Stimulated activated CD4-positive, alpha-beta T cell treated with anti-CD3 and anti-CD28 coated beads, Interleukin-2, amount 100 ng/mL, for 24 hours (primary cell): Measurements from ENCODE around the gene KLK14.

ENCODE experiments used
- DNase-seq, 2 donors: peaks; one replicate each; pipeline ENCODE4 v3.0.0-alpha.2; 2020

Gene KLK14

GRCh38 chr19:51084505-51084904 lies 1.8 kb upstream of the KLK14 start:
- no peak for DNase-seq

DNA sequence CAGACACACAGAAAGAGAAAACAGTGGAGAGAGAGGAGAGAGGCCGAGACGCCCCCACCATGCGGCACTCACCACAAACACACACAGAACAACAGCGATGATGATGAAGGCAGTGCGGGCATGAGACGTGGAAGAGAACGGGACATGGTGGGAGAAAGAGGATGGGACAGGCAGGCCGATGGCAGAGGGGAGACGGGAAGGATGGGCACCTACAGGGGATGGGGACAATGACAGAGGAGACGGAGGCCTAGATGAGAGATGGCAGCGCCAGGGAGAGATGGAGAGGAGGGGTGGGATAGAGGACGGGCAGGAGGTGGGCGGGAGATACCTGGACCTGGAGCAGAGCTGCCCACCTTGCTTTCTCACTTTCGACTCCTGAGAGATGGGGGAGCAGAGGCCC lies 1.1 kb upstream of the KLK14 start:
- no peak for DNase-seq

GRCh38 chr19:51083181-51083580 lies 494 bp upstream of the KLK14 start:
- DNase-seq = no peak

GRCh38 chr19:51081476-51081875 lies 1.2 kb downstream of the KLK14 start:
- no peak for DNase-seq

DNA sequence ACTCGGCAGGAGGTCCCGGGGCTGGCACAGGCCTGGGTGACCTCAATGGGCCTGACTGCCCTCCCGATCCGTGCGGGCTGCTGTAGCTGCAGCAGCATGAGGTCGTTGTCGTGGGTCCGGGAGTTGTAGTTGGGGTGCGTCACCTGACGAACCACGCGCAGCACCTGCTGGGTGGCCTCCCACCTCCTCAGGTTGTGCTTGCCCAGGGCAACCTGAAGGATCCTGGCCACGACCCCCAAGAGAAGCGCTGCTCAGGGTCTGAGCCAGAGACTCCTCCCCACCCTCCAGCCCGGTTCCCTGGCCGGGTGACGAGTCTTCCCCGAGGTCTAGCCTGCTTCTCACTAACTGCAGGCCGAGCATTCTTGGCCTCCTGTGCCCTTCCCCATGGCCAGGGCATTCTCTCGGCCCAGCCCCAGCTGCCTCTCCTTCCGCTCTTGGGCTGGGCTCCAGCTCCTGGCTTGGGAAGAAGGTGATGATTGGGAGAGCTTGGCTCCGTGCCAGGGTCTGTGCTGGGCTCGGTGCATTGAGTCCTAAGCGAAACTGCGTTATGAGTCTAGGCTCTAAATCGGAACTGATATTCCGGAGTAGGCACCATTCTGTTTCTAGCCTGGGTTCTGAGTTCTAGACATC lies 3.1 kb downstream of the KLK14 start:
- no peak for DNase-seq

DNA sequence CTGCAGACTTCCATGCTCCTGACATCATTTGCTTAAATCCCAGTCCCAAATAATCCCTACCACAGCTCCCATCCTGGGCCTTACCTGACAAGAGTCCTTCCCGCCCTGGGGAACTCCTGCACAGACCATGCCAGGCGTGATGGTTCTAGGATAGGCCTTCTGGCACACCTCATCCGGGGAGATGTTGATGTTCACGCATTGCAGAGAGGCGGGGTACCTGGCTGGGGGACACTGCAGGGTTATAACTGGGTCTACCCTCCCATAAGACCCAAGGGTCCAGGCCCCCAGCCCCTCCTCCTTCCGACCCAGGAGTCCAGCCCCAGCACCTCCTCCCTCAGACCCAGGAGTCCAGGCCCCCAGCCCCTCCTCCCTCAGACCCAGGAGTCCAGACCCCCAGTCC lies 4.0 kb downstream of the KLK14 start:
- DNase-seq = no peak

- no peak for DNase-seq
Observed at GRCh38 chr19:51078104-51078503, 4.6 kb downstream of the KLK14 start.

DNA sequence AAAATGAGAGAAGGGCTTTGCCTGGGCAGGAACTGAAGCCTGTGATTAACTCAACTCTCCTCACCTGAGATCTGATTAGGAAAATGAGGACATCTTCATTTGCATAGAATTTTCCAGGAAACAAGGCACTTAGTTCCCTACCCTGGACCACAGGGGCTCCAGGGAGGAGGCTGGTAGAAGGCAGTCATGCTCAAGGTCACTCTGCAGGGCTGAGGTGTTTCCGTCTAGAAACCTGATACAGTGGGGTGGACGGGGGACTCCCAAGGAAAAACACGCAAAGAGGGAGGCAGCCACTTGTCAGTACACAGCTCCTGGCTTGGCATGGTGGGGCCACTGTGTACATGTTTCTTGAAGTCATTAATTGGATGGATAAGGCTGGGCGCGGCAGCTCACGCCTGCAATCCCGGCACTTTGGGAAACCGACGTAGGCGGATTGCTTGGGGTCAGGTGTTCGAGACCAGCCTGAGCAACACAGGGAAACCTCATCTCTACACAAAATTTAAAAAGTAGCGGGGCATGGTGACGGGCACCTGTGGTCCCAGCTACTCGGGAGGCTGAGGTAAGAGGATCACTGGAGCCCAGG lies 6.0 kb downstream of the KLK14 start:
- DNase-seq = no peak

- no peak for DNase-seq
Observed at GRCh38 chr19:51075998-51076397, 6.7 kb downstream of the KLK14 start.

GRCh38 chr19:51071095-51071405 lies 11.6 kb downstream of the KLK14 start:
- no peak for DNase-seq

GRCh38 chr19:51070334-51071094 lies 12.2 kb downstream of the KLK14 start:
- DNase-seq = no peak

GRCh38 chr19:51066393-51067186 lies 16.1 kb downstream of the KLK14 start:
- DNase-seq = no peak

GRCh38 chr19:51065221-51065960 lies 17.3 kb downstream of the KLK14 start:
- DNase-seq = no peak

- DNase-seq = peak in 1 of 2 donors; percentile 4
Observed at GRCh38 chr19:51064534-51065220, 18.0 kb downstream of the KLK14 start, which contains the start of gene KLK13. Gene KLK13, minus strand, starts transcription at chr19:51065092. Its CDS starts 25 bp downstream, at chr19:51065067.

DNA sequence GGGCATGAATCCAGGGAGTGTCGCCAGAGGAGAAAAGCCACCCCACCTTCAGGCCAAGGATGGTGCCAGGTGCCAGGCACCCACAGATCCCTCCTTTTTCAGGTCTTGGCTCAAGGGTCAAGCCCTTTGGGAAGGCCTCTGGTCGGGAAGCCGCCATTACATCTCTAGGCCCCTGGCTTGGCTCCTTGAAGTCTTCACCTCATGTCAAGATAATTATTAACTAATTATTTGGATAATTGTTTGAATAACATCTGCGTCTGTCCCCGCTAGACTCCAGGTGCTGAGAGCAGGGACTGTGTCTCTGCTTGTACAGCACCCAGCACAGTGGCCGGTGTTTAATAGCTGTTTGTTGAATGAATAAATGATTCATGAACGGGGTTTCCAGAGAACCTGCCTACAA lies 19.0 kb downstream of the KLK14 start:
- no peak for DNase-seq

- no peak for DNase-seq
Observed at GRCh38 chr19:51060973-51061372, 21.7 kb downstream of the KLK14 start.

- no peak for DNase-seq
Observed at GRCh38 chr19:51060336-51060735, 22.4 kb downstream of the KLK14 start.

GRCh38 chr19:51059715-51060114 lies 23.0 kb downstream of the KLK14 start:
- DNase-seq = no peak

- DNase-seq = no peak
Observed at GRCh38 chr19:51055866-51056265, 26.8 kb downstream of the KLK14 start.

DNA sequence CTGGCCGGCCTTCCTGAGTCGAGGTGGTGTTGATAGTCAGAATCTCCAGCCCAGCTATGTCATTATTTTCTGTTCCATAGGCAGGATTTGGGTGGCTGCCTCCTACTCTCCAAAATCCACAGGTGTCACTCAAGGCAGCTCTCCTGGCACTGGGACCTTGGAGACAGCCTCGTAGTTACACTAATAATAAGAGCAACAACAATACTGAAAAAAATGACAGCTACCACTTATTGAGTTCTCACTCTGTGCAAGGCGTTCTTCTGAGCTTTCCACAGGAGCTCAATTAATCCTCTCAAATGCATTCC lies 35.7 kb downstream of the KLK14 start:
- DNase-seq = no peak

GRCh38 chr19:51044327-51044726 lies 38.4 kb downstream of the KLK14 start:
- no peak for DNase-seq

- no peak for DNase-seq
Observed at GRCh38 chr19:51043497-51043896, 39.2 kb downstream of the KLK14 start.
